Skeletal muscle tissue (tissue), 4 donors: Measurements from ENCODE around the gene SNHG17. TPM values are rescaled to one million over a fixed set of nuclear protein-coding genes. Genes with fewer than 3 reads are reported as not detected.
"Not testable (repeated sequence)": the region's sequence is repeated elsewhere in the genome, so short reads cannot be mapped to it uniquely, and the experiment has no call there.

Source experiments
- H3K27ac ChIP-seq: one replicate; pipeline ENCODE4 v1.7.0; 2013; ENCODE audit warnings: mild to moderate bottlenecking, low read depth, low read length, inconsistent platforms
- H3K27me3 ChIP-seq, 3 donors: one replicate each; pipeline ENCODE4 v1.7.0; 2013; ENCODE audit warnings: low read length in 3 of 3; ENCODE audit not compliant: control insufficient read depth in 3 of 3, insufficient read depth in 3 of 3
- H3K36me3 ChIP-seq, 3 donors: one replicate each; pipeline ENCODE4 v1.7.0; 2013; ENCODE audit warnings: low read length in 3 of 3; ENCODE audit not compliant: control insufficient read depth in 3 of 3, insufficient read depth in 3 of 3
- H3K4me1 ChIP-seq, 3 donors: one replicate each; pipeline ENCODE4 v1.7.0; 2013; ENCODE audit warnings: low read length in 3 of 3, mild to moderate bottlenecking in 3 of 3; ENCODE audit not compliant: control insufficient read depth in 3 of 3, insufficient read depth in 3 of 3
- H3K4me3 ChIP-seq, 3 donors: one replicate each; pipeline ENCODE4 v1.7.0; 2013; ENCODE audit warnings: low read length in 3 of 3
- H3K9ac ChIP-seq, 3 donors: one replicate each; pipeline ENCODE4 v1.7.0; 2013; ENCODE audit warnings: low read length in 3 of 3, mild to moderate bottlenecking in 3 of 3, moderate library complexity in 2 of 3, low read depth in 1 of 3
- H3K9me3 ChIP-seq, 3 donors: one replicate each; pipeline ENCODE4 v1.7.0; 2013; ENCODE audit warnings: low read length in 3 of 3; ENCODE audit not compliant: control insufficient read depth in 3 of 3
- total RNA-seq: library from RNA; depleted of rRNA; stranded (reverse); fragments of >200 nt; gene quantifications from one replicate; pipeline ENCODE4 v1.2.3, GENCODE V29; 2014
- donor health status: Osteomylitis.

The SNHG17 gene
- total RNA-seq, 1 donor from 2014 or later = 6.8 TPM

DNA sequence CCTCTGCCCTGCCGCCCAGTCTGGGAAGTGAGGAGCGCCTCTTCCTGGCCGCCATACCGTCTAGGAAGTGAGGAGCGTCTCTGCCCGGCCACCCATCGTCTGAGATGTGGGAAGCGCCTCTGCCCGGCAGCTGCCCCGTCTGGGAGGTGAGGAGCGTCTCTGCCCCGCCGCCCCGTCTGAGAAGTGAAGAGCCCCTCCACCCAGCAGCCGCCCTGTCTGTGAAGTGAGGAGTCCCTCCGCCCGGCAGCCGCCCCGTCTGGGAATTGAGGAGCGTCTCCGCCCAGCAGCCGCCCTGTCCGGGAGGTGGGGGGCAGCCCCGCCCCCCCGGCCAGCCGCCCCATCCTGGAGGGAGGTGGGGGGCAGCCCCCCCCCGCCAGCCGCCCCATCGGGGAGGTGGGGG lies 27.8 kb downstream of the SNHG17 start:
- Histone ChIP-seq H3K27me3 (no peaks in the 10 kb centered on the region), H3K9me3 (no peaks in the 10 kb centered on the region), H3K4me1 (no peaks in the 10 kb centered on the region), H3K27ac (no peak overlapping the region), H3K4me3 (no peak overlapping the region), H3K9ac (no peak overlapping the region), H3K36me3 (peaks cover 0 to 5% (median 0%) of the 10 kb centered on the region in 3 donors)

DNA sequence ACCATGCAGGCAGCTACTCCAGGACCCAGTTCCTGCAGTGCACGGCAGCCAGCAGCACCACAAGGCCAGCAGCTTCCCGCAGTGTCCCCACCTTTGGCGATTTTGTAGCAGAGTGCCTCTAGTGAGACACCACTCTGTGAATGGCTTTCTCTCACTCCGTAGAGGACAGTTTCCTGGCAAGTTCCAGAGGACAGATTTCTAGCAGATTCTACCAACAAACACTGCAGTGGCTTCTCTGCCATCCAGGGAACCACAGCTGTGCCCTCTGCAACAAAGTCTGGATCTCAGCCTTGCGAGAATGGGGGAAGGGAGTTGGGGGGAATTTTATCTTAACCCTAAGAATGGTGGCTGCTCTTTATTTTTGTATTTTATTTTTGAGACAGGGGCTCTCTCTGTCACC lies 28.7 kb downstream of the SNHG17 start:
- peaks cover 0 to 5% (median 0%) of the 10 kb centered on the region in 3 donors for H3K36me3 ChIP-seq
- no peaks in the 10 kb centered on the region for H3K27me3 ChIP-seq
- H3K9me3 ChIP-seq = no peaks in the 10 kb centered on the region
- H3K4me1 ChIP-seq = no peaks in the 10 kb centered on the region
- H3K4me3 ChIP-seq = no peak overlapping the region
- H3K27ac ChIP-seq = no peak overlapping the region
- H3K9ac ChIP-seq = peak overlapping the region in 1 of 3 donors; percentile 28

- Histone ChIP-seq H3K9ac (no peak overlapping the region), H3K27ac (no peak overlapping the region), H3K9me3 (no peaks in the 10 kb centered on the region), H3K4me1 (no peaks in the 10 kb centered on the region), H3K4me3 (no peak overlapping the region), H3K36me3 (no peaks in the 10 kb centered on the region), H3K27me3 (no peaks in the 10 kb centered on the region)
Measured at GRCh38 chr20:38405132-38405531, 30.0 kb downstream of the SNHG17 start.

GRCh38 chr20:38404016-38404415 lies 31.1 kb downstream of the SNHG17 start:
- Histone ChIP-seq H3K27me3 (no peaks in the 10 kb centered on the region), H3K9me3 (no peaks in the 10 kb centered on the region), H3K27ac (no peak overlapping the region), H3K9ac (no peak overlapping the region), H3K4me1 (no peaks in the 10 kb centered on the region), H3K4me3 (no peak overlapping the region), H3K36me3 (no peaks in the 10 kb centered on the region)

- no peak overlapping the region for H3K27ac ChIP-seq
- H3K4me3 ChIP-seq = no peak overlapping the region
- no peak overlapping the region for H3K9ac ChIP-seq
- no peaks in the 10 kb centered on the region for H3K36me3 ChIP-seq
- no peaks in the 10 kb centered on the region for H3K9me3 ChIP-seq
- H3K27me3 ChIP-seq = no peaks in the 10 kb centered on the region
- H3K4me1 ChIP-seq = no peaks in the 10 kb centered on the region
Measured at GRCh38 chr20:38402816-38403215, 32.3 kb downstream of the SNHG17 start.

GRCh38 chr20:38402089-38402488 lies 33.0 kb downstream of the SNHG17 start:
- Histone ChIP-seq H3K27ac (no peak overlapping the region), H3K9me3 (no peaks in the 10 kb centered on the region), H3K4me1 (no peaks in the 10 kb centered on the region), H3K36me3 (no peaks in the 10 kb centered on the region), H3K4me3 (no peak overlapping the region), H3K27me3 (no peaks in the 10 kb centered on the region), H3K9ac (no peak overlapping the region)

DNA sequence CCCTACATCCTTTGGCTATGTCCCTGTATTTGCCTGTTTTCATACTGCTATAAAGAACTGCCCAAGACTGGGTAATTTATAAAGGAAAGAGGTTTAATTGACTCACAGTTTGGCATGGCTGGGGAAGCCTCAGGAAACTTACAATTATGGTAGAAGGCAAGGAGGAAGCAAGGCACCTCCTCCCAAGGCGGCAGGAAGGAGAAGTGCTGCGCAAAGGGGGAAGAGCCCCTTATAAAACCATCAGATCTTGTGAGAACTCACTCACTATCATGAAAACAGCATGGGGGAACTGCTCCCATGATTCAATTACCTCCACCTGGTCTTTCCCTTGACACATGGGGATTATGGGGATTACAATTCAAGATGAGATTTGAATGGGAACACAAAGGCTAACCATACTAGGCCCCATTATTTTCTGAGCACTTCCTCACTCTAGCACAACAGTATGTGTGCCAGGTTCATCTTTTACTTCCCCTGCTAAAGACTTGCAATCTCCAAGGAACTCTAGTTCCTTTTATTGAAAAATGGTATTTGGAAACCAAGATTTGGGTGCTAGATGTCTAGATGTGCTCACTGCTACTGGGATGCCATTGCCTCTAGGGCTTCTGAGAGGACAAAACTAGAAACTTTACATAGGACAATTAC lies 39.3 kb downstream of the SNHG17 start:
- H3K4me3 ChIP-seq, H3K27me3 ChIP-seq, H3K9ac ChIP-seq, H3K4me1 ChIP-seq, H3K36me3 ChIP-seq, H3K27ac ChIP-seq, H3K9me3 ChIP-seq: not testable (repeated sequence)

GRCh38 chr20:38395165-38395564 lies 40.0 kb downstream of the SNHG17 start:
- Histone ChIP-seq H3K4me1 (no peaks in the 10 kb centered on the region), H3K27ac (no peak overlapping the region), H3K27me3 (no peaks in the 10 kb centered on the region), H3K9me3 (peaks cover 0 to under 1% (median 0%) of the 10 kb centered on the region in 3 donors), H3K4me3 (no peak overlapping the region), H3K9ac (no peak overlapping the region), H3K36me3 (no peaks in the 10 kb centered on the region)

DNA sequence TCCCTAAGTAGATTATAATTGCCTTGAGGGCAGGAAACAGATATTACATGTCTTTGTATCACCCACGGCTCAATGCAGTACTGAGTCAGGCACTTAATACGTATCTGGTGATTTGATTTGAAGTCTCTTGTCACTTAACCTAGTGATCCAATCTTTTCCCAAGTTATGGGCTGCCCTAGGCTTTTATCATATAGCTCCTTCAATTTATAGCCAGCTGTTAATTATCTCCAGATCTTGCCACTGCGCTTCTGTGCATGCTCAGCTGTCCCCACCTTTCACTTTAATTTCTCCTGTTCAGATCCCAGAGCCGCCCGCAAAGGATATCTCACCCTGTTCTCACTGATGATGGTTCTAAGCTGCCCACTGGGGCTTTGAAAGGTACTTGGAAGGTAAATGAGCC lies 41.9 kb downstream of the SNHG17 start:
- no peak overlapping the region for H3K9ac ChIP-seq
- H3K4me1 ChIP-seq = no peaks in the 10 kb centered on the region

GRCh38 chr20:38392356-38392755 lies 42.8 kb downstream of the SNHG17 start:
- Histone ChIP-seq H3K4me3 (no peak overlapping the region), H3K9ac (no peak overlapping the region), H3K4me1 (no peaks in the 10 kb centered on the region), H3K9me3 (peaks cover 0 to 2% (median 0%) of the 10 kb centered on the region in 3 donors), H3K27ac (no peak overlapping the region), H3K36me3 (no peaks in the 10 kb centered on the region), H3K27me3 (no peaks in the 10 kb centered on the region)

More for the DNA sequence above, 41.9 kb downstream of the SNHG17 start:
- H3K27ac ChIP-seq = no peak overlapping the region
- H3K36me3 ChIP-seq = no peaks in the 10 kb centered on the region
- H3K4me3 ChIP-seq = no peak overlapping the region
- H3K9me3 ChIP-seq = peaks cover 0 to 2% (median 0%) of the 10 kb centered on the region in 3 donors
- no peaks in the 10 kb centered on the region for H3K27me3 ChIP-seq
